Spinal cord (tissue), 10 donors: ENCODE results near the gene CALY. TPM values are rescaled to one million over a fixed set of nuclear protein-coding genes. Genes with fewer than 3 reads are reported as not detected.

Experiments
- DNase-seq, 6 donors: peaks; one replicate each; pipeline versions ENCODE4 v3.0.0 to v3.0.0-alpha.2; 2013 to 2015; ENCODE audit warnings: low spot score in 6 of 6, low read depth in 4 of 6
- H3K27ac ChIP-seq: one replicate; pipeline ENCODE4 v1.5.1; 2013; ENCODE audit warnings: low read depth, low read length, control low read depth
- H3K27me3 ChIP-seq: one replicate; pipeline ENCODE4 v1.6.1; 2013; ENCODE audit warnings: low read length; ENCODE audit not compliant: control insufficient read depth, insufficient read depth
- H3K36me3 ChIP-seq: one replicate; pipeline ENCODE4 v1.6.1; 2013; ENCODE audit warnings: low read length; ENCODE audit not compliant: control insufficient read depth, insufficient read depth
- H3K4me1 ChIP-seq: one replicate; pipeline ENCODE4 v1.6.1; 2013; ENCODE audit warnings: low read length; ENCODE audit not compliant: control insufficient read depth, insufficient read depth
- H3K4me3 ChIP-seq: one replicate; pipeline ENCODE4 v1.5.1; 2013; ENCODE audit warnings: low read depth, low read length, control low read depth
- H3K9me3 ChIP-seq: one replicate; pipeline ENCODE4 v1.6.1; 2013; ENCODE audit warnings: low read length; ENCODE audit not compliant: control insufficient read depth, insufficient read depth
- WGBS: methylation state at CpG from one replicate; pipeline ENCODE4 v1.1.5; 2013; ENCODE audit warnings: missing lambda C conversion rate; ENCODE audit not compliant: insufficient coverage; 5-methylcytosine and 5-hydroxymethylcytosine counted together
- polyA plus RNA-seq, 2 donors: library from polyadenylated mRNA; unstranded; fragments of 120-200 nt; gene quantifications; one replicate each; pipeline ENCODE4 v1.2.1, GENCODE V29; 2013; ENCODE audit not compliant: insufficient read length in 2 of 2
- total RNA-seq, 2 donors: library from RNA; depleted of rRNA in 1 of 2; stranded (reverse); fragments of 120-200 nt in 1 of 2; fragments of >200 nt in 1 of 2; gene quantifications; one replicate each; pipeline versions ENCODE4 v1.2.3 to v1.2.4, GENCODE V29; 2013 to 2014
- donor health status: healthy.

CALY gene
- total and polyA plus RNA-seq, 4 donors, result 15.9 to 251 (median 127) TPM

- DNase-seq, result no peak
- Histone ChIP-seq H3K27ac (no peak overlapping the region), H3K27me3 (peaks cover 48% of the 10 kb centered on the region), H3K4me3 (no peak overlapping the region), H3K4me1 (peaks cover 44% of the 10 kb centered on the region), H3K9me3 (no peaks in the 10 kb centered on the region), H3K36me3 (peaks cover 14% of the 10 kb centered on the region)
- 72% methylated on average over 28 of the region's 30 CpGs for WGBS
Measured at GRCh38 chr10:133332936-133333699, 3.6 kb downstream of the CALY start.

GRCh38 chr10:133329491-133330202 is 7.0 kb downstream of the CALY start:
- Histone ChIP-seq H3K4me1 (peaks cover 56% of the 10 kb centered on the region), H3K27ac (no peak overlapping the region), H3K27me3 (peaks cover 48% of the 10 kb centered on the region), H3K36me3 (peaks cover 16% of the 10 kb centered on the region), H3K9me3 (no peaks in the 10 kb centered on the region), H3K4me3 (peak overlapping the region; percentile 9)
- 5% methylated on average over 37 of the region's 37 CpGs for WGBS
- DNase-seq, result peak in 5 of 6 donors; percentile 68 to 96 (median 82)

GRCh38 chr10:133328358-133329343 is 8.0 kb downstream of the CALY start:
- Histone ChIP-seq H3K27me3 (peaks cover 45% of the 10 kb centered on the region), H3K9me3 (no peaks in the 10 kb centered on the region), H3K4me3 (no peak overlapping the region), H3K36me3 (peaks cover 13% of the 10 kb centered on the region), H3K27ac (no peak overlapping the region), H3K4me1 (peaks cover 57% of the 10 kb centered on the region)
- 76% methylated on average over 14 of the region's 15 CpGs for WGBS
- no peak for DNase-seq

GRCh38 chr10:133327651-133328357 is 8.9 kb downstream of the CALY start:
- DNase-seq, result no peak
- H3K36me3 ChIP-seq, result peaks cover 13% of the 10 kb centered on the region
- no peaks in the 10 kb centered on the region for H3K9me3 ChIP-seq
- H3K27ac ChIP-seq, result no peak overlapping the region
- peaks cover 57% of the 10 kb centered on the region for H3K4me1 ChIP-seq
- H3K27me3 ChIP-seq, result peaks cover 42% of the 10 kb centered on the region
- WGBS, result 39% methylated on average over 8 of the region's 12 CpGs
- H3K4me3 ChIP-seq, result no peak overlapping the region

- Histone ChIP-seq H3K27ac (no peak overlapping the region), H3K36me3 (peaks cover 13% of the 10 kb centered on the region), H3K4me1 (peaks cover 57% of the 10 kb centered on the region), H3K9me3 (no peaks in the 10 kb centered on the region), H3K4me3 (no peak overlapping the region), H3K27me3 (peaks cover 40% of the 10 kb centered on the region)
- WGBS, result 28% methylated on average over 26 of the region's 28 CpGs
- DNase-seq, result no peak
Measured at GRCh38 chr10:133326745-133327650, 9.7 kb downstream of the CALY start.

- WGBS, result 3% methylated on average over 4 of the region's 9 CpGs
- Histone ChIP-seq H3K36me3 (peaks cover 13% of the 10 kb centered on the region), H3K9me3 (no peaks in the 10 kb centered on the region), H3K27me3 (peaks cover 40% of the 10 kb centered on the region), H3K4me1 (peaks cover 57% of the 10 kb centered on the region), H3K27ac (no peak overlapping the region), H3K4me3 (no peak overlapping the region)
- DNase-seq, result no peak
Measured at GRCh38 chr10:133326223-133326551, 10.5 kb downstream of the CALY start.

GRCh38 chr10:133325440-133326222 is 11.1 kb downstream of the CALY start:
- Histone ChIP-seq H3K4me3 (peak overlapping the region; percentile 24), H3K27me3 (peaks cover 36% of the 10 kb centered on the region), H3K36me3 (peaks cover 13% of the 10 kb centered on the region), H3K27ac (no peak overlapping the region), H3K9me3 (no peaks in the 10 kb centered on the region), H3K4me1 (peaks cover 57% of the 10 kb centered on the region)
- under 1% methylated on average over 91 of the region's 91 CpGs for WGBS
- DNase-seq, result peak in 2 of 6 donors; percentile 55 to 76

- no peaks in the 10 kb centered on the region for H3K9me3 ChIP-seq
- no peak for DNase-seq
- H3K4me3 ChIP-seq, result peak overlapping the region; percentile 24
- peaks cover 13% of the 10 kb centered on the region for H3K36me3 ChIP-seq
- peaks cover 54% of the 10 kb centered on the region for H3K4me1 ChIP-seq
- peaks cover 36% of the 10 kb centered on the region for H3K27me3 ChIP-seq
- 14% methylated on average over 19 of the region's 20 CpGs for WGBS
- H3K27ac ChIP-seq, result no peak overlapping the region
Measured at GRCh38 chr10:133324857-133325260, 11.8 kb downstream of the CALY start.
